Mucosa of descending colon (tissue), 3 donors: ENCODE results near the gene PUS7. TPM values are rescaled to one million over a fixed set of nuclear protein-coding genes. Genes with fewer than 3 reads are reported as not detected.

Experiments used
- ATAC-seq: fragments of 200-7000 bp; cut with Tn5 transposase; one replicate; pipeline ENCODE4 v1.9.1; 2020; ENCODE audit warnings: mild to moderate bottlenecking, moderate library complexity
- DNase-seq, 3 donors: peaks; one replicate each; pipeline ENCODE4 v3.0.0-alpha.2; 2020
- H3K36me3 ChIP-seq: fragments of 200-600 bp; one replicate; pipeline ENCODE4 v1.8.0; 2021; ENCODE audit warnings: low read depth, mild to moderate bottlenecking
- H3K4me1 ChIP-seq: fragments of 200-600 bp; one replicate; pipeline ENCODE4 v1.8.0; 2021; ENCODE audit warnings: low read depth, mild to moderate bottlenecking
- H3K4me3 ChIP-seq: fragments of 200-600 bp; one replicate; pipeline ENCODE4 v1.8.0; 2021; ENCODE audit warnings: mild to moderate bottlenecking
- H3K9me3 ChIP-seq: fragments of 200-600 bp; one replicate; pipeline ENCODE4 v1.8.0; 2021; ENCODE audit warnings: mild to moderate bottlenecking
- intact Hi-C, 2 donors: fragments of 100-400 bp; cut with DNase I in 1 of 2; cut with micrococcal nuclease in 1 of 2; formaldehyde crosslinking; loops; one replicate each; pipeline versions ENCODE4 v1.11.0 to v1.11.1; 2022; cut with DNase I, micrococcal nuclease
- total RNA-seq, 3 donors: library from RNA; stranded (reverse); fragmentation: NEBNext Ultra II Directional in 2 of 3; extraction: Animal tissue kit (Norgen Biotek cat#: 25700) in 2 of 3; gene quantifications; one replicate each; pipeline versions ENCODE4 v1.2.1 to v1.2.4, GENCODE V29; 2021 to 2023
- TF ChIP-seq, protein P1 (sequence below): fragments of 200-600 bp; IDR thresholded peaks from one replicate; pipeline ENCODE4 v1.8.0; 2022; ENCODE audit warnings: antibody characterized with exemption, mild to moderate bottlenecking
- donor health status: DM: no; HTN: no; CAD: no; lungs with moderate emphysema.
- donor health status: DM: no; HTN: no; CAD: no.
- donor health status: DM: no; HTN: yes; CAD: no.

The PUS7 gene
- total RNA-seq, 3 donors from 2014 or later, result 8.2 to 8.7 (median 8.3) TPM

DNA sequence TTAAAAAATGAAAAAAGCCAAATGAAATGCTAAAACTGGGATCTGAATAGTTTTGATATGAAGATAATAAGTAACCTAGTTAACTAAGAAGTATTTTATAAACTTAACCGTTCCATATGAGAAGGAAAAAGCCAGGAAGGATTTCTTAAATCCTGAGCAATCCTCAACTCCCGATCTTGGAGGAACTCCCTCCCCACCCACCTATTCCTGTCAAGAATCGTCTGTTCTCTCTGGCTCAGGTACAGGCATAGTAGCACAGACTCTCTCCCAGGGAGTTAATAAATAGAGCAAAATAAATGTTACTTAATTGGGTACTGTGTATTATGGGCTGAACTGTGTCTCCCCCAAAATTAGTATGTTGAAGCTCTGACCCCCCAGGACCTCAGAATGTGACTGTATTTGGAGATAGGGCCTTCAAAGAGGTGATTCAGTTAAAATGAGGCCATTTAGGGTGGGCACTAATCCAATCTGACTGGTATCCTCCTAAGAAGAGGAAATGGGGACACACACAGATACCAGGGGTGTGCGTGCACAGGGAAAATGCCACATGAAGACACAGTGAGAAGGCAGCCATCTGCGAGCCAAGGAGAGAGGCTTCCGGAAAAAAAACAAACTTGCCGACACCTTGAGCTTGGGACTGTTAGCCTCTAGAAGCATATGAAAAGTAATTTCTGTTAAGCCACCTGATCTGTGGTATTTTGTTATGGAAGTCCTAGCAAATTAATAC is 28.7 kb downstream of the PUS7 start:
- Histone ChIP-seq H3K36me3 (no peaks in the 10 kb centered on the region), H3K9me3 (no peaks in the 10 kb centered on the region), H3K4me1 (no peaks in the 10 kb centered on the region), H3K4me3 (no peak overlapping the region)
- TF ChIP-seq, protein P1, sequence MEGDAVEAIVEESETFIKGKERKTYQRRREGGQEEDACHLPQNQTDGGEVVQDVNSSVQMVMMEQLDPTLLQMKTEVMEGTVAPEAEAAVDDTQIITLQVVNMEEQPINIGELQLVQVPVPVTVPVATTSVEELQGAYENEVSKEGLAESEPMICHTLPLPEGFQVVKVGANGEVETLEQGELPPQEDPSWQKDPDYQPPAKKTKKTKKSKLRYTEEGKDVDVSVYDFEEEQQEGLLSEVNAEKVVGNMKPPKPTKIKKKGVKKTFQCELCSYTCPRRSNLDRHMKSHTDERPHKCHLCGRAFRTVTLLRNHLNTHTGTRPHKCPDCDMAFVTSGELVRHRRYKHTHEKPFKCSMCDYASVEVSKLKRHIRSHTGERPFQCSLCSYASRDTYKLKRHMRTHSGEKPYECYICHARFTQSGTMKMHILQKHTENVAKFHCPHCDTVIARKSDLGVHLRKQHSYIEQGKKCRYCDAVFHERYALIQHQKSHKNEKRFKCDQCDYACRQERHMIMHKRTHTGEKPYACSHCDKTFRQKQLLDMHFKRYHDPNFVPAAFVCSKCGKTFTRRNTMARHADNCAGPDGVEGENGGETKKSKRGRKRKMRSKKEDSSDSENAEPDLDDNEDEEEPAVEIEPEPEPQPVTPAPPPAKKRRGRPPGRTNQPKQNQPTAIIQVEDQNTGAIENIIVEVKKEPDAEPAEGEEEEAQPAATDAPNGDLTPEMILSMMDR, result no peak
- intact Hi-C loops, result no loop called here
- ATAC-seq (no peak), DNase-seq (no peak)

GRCh38 chr7:105489409-105489808 is 32.7 kb downstream of the PUS7 start:
- H3K9me3 ChIP-seq, result no peaks in the 10 kb centered on the region
- intact Hi-C loops, result no loop called here
- no peak overlapping the region for H3K4me3 ChIP-seq
- TF ChIP-seq, protein P1, result no peak
- no peaks in the 10 kb centered on the region for H3K36me3 ChIP-seq
- H3K4me1 ChIP-seq, result no peaks in the 10 kb centered on the region
- ATAC-seq, result no peak
- no peak for DNase-seq

DNA sequence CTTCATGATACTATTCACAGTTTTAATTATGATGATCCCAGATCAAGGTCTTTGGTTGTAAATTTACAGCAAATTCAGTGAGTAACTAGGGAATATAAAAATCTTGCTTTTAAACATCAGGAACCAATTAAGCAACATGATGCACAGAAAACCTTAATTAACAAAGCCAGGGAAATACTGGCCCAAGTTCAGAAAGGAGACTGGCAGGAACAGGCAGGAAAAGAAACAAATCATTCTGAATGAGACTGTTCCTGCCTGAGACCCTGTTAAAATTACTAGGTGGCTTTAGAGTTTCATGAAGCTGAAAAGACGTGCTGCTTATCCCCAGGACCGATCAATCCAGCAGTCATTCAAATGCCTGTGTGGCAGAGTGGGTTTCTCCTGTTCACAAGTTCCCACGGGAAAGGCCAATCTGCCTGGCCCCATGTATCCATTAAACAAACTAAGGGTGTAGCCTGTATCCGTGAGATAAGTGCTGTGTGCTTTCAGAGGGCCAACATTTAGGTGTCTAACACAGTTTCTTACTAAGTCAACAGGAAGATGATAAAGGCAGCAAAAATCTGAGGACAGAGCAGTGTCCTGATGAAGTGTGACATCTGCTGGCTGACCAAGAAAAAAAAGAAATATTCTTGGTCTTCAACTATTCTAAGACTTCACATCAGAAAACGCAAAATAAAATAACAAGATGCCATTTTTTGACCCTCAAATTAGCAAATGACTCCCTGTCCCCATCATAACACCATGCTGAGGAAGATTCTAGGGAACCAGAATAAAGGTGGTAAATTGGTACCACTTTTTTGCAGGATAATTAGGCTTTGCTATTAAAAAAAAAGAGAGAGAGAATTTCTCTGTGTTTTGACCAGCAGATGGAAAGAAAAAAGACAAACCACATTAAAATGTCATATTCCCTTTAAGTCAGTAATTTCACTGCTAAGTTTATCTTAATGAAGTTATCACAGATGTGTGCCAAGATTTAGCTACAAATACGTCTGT is 34.2 kb downstream of the PUS7 start:
- TF ChIP-seq, protein P1, result no peak
- no peaks in the 10 kb centered on the region for H3K9me3 ChIP-seq
- ATAC-seq, result peak; percentile 81
- H3K4me3 ChIP-seq, result no peak overlapping the region
- no peaks in the 10 kb centered on the region for H3K36me3 ChIP-seq
- intact Hi-C loops, result no loop called here
- H3K4me1 ChIP-seq, result no peaks in the 10 kb centered on the region
- DNase-seq, result peak in 1 of 3 donors; percentile 7

- ATAC-seq (no peak), DNase-seq (no peak)
- no peak overlapping the region for H3K4me3 ChIP-seq
- H3K9me3 ChIP-seq, result no peaks in the 10 kb centered on the region
- TF ChIP-seq, protein P1, result no peak
- no peaks in the 10 kb centered on the region for H3K36me3 ChIP-seq
- no peaks in the 10 kb centered on the region for H3K4me1 ChIP-seq
- intact Hi-C loops, result no loop called here
Measured at GRCh38 chr7:105480931-105481330, 41.1 kb downstream of the PUS7 start.

DNA sequence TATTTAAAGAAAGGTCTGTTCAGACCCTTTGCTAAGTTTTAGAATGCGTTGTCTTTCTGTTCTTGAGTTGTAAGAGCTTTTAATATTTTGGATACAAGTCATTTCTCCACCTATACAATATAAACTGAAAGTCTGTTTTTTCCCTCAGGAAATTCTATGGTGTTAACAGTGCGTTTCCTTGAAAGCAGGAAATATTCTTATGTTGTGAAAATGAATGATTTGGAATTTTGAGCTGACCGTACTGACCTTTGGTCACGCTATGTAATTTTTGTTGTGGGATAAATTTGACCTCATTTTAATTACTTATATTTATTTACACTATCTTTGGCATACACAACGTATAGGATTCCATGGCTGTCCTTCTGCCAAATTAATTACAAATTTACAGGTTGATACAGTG is 43.5 kb downstream of the PUS7 start:
- intact Hi-C loops, result no loop called here
- DNase-seq (no peak), ATAC-seq (no peak)
- Histone ChIP-seq H3K9me3 (no peaks in the 10 kb centered on the region), H3K4me3 (no peak overlapping the region), H3K4me1 (no peaks in the 10 kb centered on the region), H3K36me3 (no peaks in the 10 kb centered on the region)
- TF ChIP-seq, protein P1, result no peak
